Ectodermal cell (in vitro differentiated cells): ENCODE measurements around the gene ZNF570. TPM values are rescaled to one million over a fixed set of nuclear protein-coding genes. Genes with fewer than 3 reads are reported as not detected.
A peak's percentile ranks its signal among the peaks of the same experiment; 100 is the strongest.

Source experiments
- H3K27ac ChIP-seq: 2 replicates; pipeline ENCODE4 v1.7.0; 2013; ENCODE audit warnings: mild to moderate bottlenecking, low read depth, low read length; ENCODE audit not compliant: insufficient read depth, poor library complexity, severe bottlenecking
- H3K27me3 ChIP-seq: 2 replicates; pipeline ENCODE4 v1.7.0; 2013; ENCODE audit warnings: mild to moderate bottlenecking, low read length; ENCODE audit not compliant: insufficient read depth, control insufficient read depth, poor library complexity, severe bottlenecking
- H3K36me3 ChIP-seq: one replicate; pipeline ENCODE4 v1.7.0; 2013; ENCODE audit warnings: low read length; ENCODE audit not compliant: control insufficient read depth, insufficient read depth
- H3K4me1 ChIP-seq: one replicate; pipeline ENCODE4 v1.7.0; 2013; ENCODE audit warnings: low read length; ENCODE audit not compliant: control insufficient read depth, insufficient read depth
- H3K4me3 ChIP-seq: 2 replicates; pipeline ENCODE4 v1.7.0; 2013; ENCODE audit warnings: low read depth, low read length, control low read depth; ENCODE audit not compliant: insufficient read depth
- H3K9me3 ChIP-seq: 2 replicates; pipeline ENCODE4 v1.7.0; 2013; ENCODE audit warnings: mild to moderate bottlenecking, low read length, moderate library complexity; ENCODE audit not compliant: control insufficient read depth
- WGBS, 2 experiments: methylation state at CpG; one replicate each; pipeline ENCODE4 v1.1.7; 2013; ENCODE audit warnings: missing lambda C conversion rate in 2 of 2; 5-methylcytosine and 5-hydroxymethylcytosine counted together
- polyA plus RNA-seq, 4 experiments: library from polyadenylated mRNA; stranded (reverse); fragments of 50-300 nt; gene quantifications; one replicate each; pipeline ENCODE4 v1.2.3, GENCODE V29; 2013

ZNF570 gene
- 7.6 TPM for polyA plus RNA-seq (2013, experiment 1 of 4)
- polyA plus RNA-seq (2013, experiment 2 of 4) = 7.7 TPM
- 6.8 TPM for polyA plus RNA-seq (2013, experiment 3 of 4)
- polyA plus RNA-seq (2013, experiment 4 of 4) = 6.2 TPM

DNA sequence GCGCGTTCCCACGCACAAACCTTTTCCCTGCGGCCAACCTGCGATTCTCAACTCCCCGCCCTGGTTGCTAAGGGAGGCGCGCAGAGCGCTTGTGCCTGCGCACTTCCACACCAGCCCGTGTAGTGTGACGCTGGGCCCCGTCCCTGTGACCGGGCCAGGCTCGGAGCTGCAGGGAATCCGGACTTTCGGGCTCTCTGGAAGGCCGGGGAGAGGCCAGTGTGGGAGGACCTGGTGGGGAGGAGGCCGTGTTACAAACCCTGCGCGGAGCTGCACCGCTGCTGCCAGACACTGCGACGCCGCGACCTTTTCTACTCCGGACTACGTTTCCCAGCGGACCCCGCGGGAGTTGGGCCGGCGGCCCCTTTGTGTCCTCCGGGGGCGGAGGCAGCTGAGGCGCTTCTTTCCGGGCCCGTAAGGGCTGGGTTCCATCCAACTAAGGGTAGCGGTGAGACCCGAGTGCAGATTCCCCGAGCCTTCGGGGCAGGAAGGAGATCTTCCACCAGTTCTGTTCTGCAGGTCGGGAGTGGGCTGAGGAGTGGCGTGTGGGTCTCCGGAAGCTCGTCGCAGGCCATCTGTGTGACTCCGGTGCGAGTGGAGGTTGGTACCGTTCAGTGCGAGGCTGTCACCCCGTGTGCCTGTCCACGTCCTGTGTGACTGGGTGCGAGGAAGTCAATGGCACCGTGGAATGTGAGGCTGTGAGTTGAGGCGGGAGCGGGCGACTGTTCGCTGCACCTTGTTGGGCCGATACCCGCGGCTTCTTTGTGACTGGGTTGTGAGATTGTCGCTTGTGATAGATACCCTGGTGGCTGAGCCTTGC lies at the start of gene ZNF570:
ZNF570 (plus strand) TSS at position 396 of the 817 bp plus-strand sequence. CDS start 999 bp downstream, outside the sequence.
- 1 to 2% methylated on average over 63 of the region's 63 CpGs for WGBS, 2 experiments
- Histone ChIP-seq H3K4me3 (peak within 1 kb of the TSS; percentile 86), H3K27me3 (no peaks in the 10 kb centered on the region), H3K4me1 (no peaks in the 10 kb centered on the region), H3K27ac (no peak within 1 kb of the TSS), H3K36me3 (peaks cover 21% of the 10 kb centered on the region), H3K9me3 (no peaks in the 10 kb centered on the region)

DNA sequence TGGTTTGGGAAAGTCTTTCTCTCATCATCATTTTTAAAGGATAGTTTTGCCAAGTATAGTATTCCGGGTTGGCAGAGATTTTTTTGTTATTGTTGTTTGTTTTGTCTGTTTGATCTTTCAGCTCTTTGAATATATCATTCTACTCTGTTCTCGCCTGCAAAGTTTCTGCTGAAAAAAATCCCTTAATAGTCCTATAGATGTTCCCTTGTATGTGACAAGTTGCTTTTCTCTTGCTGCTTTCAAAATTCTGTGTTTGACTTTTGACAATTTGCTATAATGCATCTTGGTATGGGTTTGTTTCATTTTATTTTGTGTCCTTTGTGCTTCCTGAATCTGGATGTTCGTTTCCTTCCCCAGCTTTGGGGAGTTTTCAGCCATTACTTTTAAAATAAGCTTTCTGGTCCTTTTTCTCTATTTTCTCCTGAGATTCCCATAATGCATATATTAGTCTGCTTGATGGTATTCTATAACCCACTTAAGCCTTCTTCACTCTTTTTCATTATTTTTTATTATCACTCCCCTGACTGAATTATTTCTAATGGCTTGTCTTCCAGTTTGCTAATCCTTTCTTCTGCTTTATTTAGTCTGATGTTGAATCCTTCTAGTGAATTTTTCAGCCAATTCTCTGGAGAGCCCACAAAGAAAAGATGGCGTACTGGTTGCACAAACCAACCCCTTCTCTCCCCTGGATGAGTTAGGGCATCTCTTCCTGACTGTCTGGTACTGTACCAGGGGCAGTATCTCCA lies 16.5 kb upstream of the ZNF570 start:
- Histone ChIP-seq H3K27me3 (no peaks in the 10 kb centered on the region), H3K9me3 (peaks cover 34% of the 10 kb centered on the region), H3K27ac (no peak overlapping the region), H3K4me1 (no peaks in the 10 kb centered on the region), H3K4me3 (no peak overlapping the region), H3K36me3 (peaks cover 32% of the 10 kb centered on the region)
- 90 to 96% methylated on average over 3 to 4 of the region's 4 CpGs for WGBS, 2 experiments

DNA sequence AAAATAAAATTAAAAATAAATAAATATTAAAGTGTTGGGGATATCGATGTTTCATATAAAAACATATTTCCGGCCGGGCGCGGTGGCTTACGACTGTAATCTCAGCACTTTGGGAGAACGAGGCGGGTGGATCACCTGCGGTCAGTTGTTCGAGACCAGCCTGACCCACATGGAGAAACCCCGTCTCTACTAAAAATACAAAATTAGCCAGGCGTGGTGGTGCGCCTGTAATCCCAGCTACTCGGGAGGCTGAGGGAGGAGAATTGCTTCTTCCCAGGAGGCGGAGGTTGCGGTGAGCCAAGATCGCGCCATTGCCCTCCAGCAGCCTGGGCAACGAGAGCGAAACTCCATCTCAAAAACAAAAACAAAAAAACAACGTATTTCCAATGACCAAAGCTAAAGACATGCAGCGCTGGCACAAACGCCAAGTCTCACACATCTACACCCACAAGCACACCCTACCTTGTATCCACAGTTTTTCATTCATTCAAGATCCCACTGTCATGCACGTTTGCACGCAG lies 2.8 kb upstream of the ZNF570 start:
- H3K27me3 ChIP-seq = no peaks in the 10 kb centered on the region
- WGBS, 2 experiments = 48 to 49% methylated on average over 25 of the region's 25 CpGs
- H3K36me3 ChIP-seq = peaks cover 32% of the 10 kb centered on the region
- no peak overlapping the region for H3K27ac ChIP-seq
- no peaks in the 10 kb centered on the region for H3K4me1 ChIP-seq
- H3K4me3 ChIP-seq = peak overlapping the region; percentile 83
- no peaks in the 10 kb centered on the region for H3K9me3 ChIP-seq

DNA sequence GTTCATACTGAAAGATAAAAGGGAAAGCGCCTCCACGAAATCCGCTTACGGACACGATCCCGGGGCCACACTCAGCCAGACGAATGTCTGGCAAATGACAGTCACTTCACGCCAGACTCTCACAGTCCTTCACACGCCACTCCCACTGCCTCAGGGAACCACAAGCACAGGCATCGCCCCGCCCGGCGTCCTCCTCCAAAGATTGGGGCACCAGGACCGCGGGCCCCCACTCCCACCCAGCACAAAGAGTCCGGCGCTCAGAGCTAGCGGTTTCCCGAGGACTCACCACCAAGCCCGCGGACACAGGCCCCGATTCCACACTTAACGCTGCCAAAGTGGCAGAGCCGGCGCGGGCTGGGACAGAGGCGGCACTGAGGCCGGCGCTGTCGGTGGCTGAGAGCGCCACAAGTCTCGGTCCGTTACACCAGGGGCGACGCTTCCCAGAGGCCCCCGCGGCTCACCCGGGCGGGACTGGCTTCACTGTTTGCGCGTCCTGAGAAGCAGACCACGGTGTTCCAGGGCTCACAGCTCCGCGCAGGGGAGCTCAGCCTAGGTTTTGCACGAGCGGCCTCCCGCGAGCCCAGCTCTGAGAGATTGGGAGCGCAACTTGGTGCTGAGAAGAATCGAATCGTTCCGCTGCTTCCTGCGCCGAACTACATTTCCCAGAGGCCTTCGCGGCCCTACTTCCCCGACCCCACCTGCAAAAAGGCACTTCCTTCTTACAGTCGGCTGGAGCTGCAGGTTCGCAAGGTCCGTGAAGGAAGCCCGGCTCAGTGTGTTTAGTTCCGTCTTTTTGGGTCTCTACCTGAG lies 2.2 kb upstream of the ZNF570 start, which contains the start of gene ZNF569:
ZNF569 (minus strand) TSS at position 647 of the 810 bp plus-strand sequence. CDS start 22,523 bp downstream, outside the sequence.
- Histone ChIP-seq H3K4me1 (no peaks in the 10 kb centered on the region), H3K4me3 (peak within 1 kb of the TSS; percentile 83), H3K27me3 (no peaks in the 10 kb centered on the region), H3K9me3 (no peaks in the 10 kb centered on the region), H3K27ac (peak within 1 kb of the TSS; percentile 62), H3K36me3 (peaks cover 33% of the 10 kb centered on the region)
- WGBS, 2 experiments = 0 to 1% methylated on average over 62 of the region's 62 CpGs

DNA sequence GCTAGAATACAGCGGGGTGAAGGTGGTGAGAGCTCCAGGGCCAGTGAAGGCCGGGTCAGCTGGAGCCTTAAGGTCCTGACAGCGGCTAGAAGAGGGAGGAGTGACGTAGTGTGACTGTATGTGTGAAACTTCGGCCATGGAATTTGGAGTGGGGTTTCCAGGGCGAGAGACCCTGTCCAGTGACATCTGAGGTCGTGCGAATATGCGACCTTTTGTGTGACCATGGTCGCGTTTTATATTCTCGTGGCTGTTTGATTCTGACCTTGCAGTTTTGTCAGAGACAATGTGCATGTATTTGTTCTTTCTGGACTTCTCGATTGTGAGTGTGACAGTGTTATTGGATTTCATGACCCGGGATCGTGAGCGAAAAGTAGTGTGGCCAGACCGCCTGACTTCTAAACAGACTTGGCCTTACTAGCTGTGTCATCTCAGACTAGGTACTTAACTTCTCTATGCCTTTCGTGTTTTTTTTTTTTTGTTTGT lies 1.5 kb upstream of the ZNF570 start:
- WGBS, 2 experiments = 71 to 77% methylated on average over 18 of the region's 18 CpGs
- Histone ChIP-seq H3K9me3 (no peaks in the 10 kb centered on the region), H3K36me3 (peaks cover 30% of the 10 kb centered on the region), H3K4me3 (peak overlapping the region; percentile 83), H3K27ac (no peak overlapping the region), H3K27me3 (no peaks in the 10 kb centered on the region), H3K4me1 (no peaks in the 10 kb centered on the region)

DNA sequence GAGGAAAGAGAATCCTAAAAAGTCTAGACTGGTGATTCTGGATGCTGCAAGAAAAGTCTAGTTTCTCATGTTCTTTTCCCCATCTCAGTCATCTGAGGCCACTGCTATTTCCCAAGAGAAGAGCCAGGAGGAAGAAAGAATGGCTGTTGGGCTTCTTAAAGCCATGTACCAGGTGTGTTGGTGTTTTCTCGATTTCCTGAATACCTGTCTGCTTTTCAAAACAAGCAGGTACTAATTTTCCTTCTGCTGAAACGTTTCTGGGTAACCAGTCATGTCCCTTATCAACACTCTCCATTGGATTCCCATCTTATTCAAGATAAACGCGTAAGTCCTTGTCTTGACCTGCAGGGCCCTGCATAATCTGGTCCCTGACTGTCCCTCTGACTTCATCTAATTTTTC lies 1.1 kb downstream of the ZNF570 start:
- Histone ChIP-seq H3K9me3 (no peaks in the 10 kb centered on the region), H3K27me3 (no peaks in the 10 kb centered on the region), H3K27ac (no peak overlapping the region), H3K36me3 (peaks cover 16% of the 10 kb centered on the region), H3K4me1 (no peaks in the 10 kb centered on the region), H3K4me3 (peak overlapping the region; percentile 86)
- WGBS, 2 experiments = 89 to 93% methylated on average over 4 of the region's 4 CpGs

DNA sequence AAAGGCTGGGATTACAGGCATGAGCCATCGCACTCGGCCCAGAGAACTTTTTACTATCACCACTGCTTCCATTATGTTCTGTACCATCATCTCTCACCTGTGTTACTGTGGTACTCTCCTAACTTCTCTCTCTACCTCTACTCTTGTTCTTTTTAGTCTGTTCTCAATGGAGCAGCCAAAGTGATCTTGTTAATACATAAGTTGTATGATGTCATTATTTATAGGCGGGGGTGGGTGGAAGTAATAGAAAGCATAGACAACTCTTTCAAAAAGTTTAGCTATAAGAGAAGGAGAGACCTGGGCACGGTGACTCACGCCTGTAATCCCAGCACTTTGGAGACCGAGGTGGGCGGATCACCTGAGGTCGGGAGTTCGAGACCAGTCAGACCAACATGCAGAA lies 3.0 kb downstream of the ZNF570 start:
- Histone ChIP-seq H3K36me3 (peaks cover 34% of the 10 kb centered on the region), H3K4me3 (no peak overlapping the region), H3K4me1 (no peaks in the 10 kb centered on the region), H3K27ac (no peak overlapping the region), H3K9me3 (peaks cover 3% of the 10 kb centered on the region), H3K27me3 (no peaks in the 10 kb centered on the region)
- WGBS, 2 experiments = 90 to 92% methylated on average over 9 of the region's 9 CpGs

DNA sequence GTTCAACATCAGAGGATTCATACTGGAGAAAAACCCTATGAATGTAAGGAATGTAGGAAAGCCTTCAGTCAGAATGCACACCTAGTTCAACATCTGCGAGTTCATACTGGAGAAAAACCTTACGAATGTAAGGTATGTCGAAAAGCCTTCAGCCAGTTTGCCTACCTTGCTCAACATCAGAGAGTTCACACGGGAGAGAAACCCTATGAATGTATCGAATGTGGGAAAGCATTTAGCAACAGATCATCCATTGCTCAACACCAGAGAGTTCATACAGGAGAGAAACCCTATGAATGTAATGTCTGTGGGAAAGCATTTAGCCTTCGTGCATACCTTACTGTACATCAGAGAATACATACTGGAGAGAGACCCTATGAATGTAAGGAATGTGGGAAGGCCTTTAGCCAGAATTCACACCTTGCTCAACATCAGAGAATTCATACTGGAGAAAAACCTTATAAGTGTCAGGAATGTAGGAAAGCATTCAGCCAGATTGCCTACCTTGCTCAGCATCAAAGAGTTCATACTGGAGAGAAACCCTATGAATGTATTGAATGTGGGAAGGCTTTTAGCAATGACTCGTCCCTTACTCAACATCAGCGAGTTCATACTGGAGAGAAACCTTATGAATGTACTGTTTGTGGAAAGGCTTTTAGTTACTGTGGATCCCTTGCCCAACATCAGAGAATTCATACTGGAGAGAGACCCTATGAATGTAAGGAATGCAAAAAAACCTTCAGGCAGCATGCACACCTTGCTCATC lies 15.4 kb downstream of the ZNF570 start:
- 93 to 94% methylated on average over 7 to 8 of the region's 8 CpGs for WGBS, 2 experiments
- peaks cover 10% of the 10 kb centered on the region for H3K9me3 ChIP-seq
- H3K36me3 ChIP-seq = peaks cover 31% of the 10 kb centered on the region
- H3K27ac ChIP-seq = no peak overlapping the region
- no peaks in the 10 kb centered on the region for H3K4me1 ChIP-seq
- H3K27me3 ChIP-seq = no peaks in the 10 kb centered on the region
- H3K4me3 ChIP-seq = no peak overlapping the region

DNA sequence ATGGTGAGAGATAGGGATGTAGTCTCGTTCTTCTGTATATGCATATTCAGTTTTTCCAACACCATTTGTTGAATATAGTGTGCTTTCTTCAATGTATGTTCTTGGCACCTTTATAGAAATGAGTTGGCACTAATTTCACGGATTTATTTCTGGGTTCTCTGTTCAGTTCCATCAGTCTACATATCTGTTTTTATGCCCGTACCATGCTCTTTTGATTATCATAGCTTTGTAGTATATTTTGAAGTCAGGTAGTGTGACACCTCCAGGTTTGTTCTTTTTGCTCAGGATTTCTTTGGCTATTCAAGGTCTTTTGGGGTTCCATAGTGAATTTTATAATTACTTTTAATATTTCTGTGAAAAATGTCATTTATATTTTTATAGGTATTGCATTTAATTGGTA lies 23.1 kb downstream of the ZNF570 start:
- WGBS, 2 experiments = 55 to 73% methylated on average over 3 of the region's 3 CpGs
- H3K27me3 ChIP-seq = no peaks in the 10 kb centered on the region
- H3K9me3 ChIP-seq = peaks cover 7% of the 10 kb centered on the region
- H3K4me1 ChIP-seq = no peaks in the 10 kb centered on the region
- H3K4me3 ChIP-seq = no peak overlapping the region
- H3K27ac ChIP-seq = no peak overlapping the region
- H3K36me3 ChIP-seq = no peaks in the 10 kb centered on the region
